ENCODE data around the gene DPM2. TPM values are rescaled to one million over a fixed set of nuclear protein-coding genes. Genes with fewer than 3 reads are reported as not detected.

Gene DPM2
- total and polyA plus RNA-seq, 5 donors = 13.6 to 20.0 (median 16.4) TPM

DNA sequence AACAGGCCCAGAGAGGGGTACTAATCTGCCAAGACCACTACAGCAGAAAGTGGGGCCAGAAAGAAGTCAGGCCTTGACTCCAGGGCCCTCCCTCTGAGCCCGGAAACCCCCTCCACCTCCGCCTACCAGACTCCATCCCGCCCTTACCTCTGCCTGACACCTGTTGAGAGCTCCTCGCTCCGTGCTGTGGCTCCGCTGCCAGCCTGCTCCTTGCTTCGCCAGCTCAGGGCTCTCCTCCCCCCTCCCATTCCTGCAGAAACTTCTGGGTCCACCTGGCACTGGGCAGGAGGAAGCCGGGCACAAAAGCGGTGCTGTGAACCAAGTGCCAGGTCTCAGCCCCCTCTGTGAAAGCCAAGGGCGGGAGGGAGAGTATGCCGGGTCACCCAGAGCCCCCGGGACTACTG lies 31.9 kb downstream of the DPM2 start:
- H3K27ac ChIP-seq (ENCODE audit: low read length) = no peak overlapping the region
- no peak overlapping the region for H3K4me3 ChIP-seq (ENCODE audit: low read length)
- no peaks in the 10 kb centered on the region for H3K9me3 ChIP-seq (ENCODE audit: control insufficient read depth, low read length)
- H3K4me1 ChIP-seq (ENCODE audit: control insufficient read depth, insufficient read depth, low read length) = peaks cover 8% of the 10 kb centered on the region
- no peaks in the 10 kb centered on the region for H3K27me3 ChIP-seq (ENCODE audit: control insufficient read depth, insufficient read depth)
- DNase-seq (peak in 2 of 3 donors; percentile 56 to 67), ATAC-seq (no peak)
- intact Hi-C loops (cut with DNase I) = no loop called here
- 76% methylated on average over 12 of the region's 12 CpGs for WGBS

DNA sequence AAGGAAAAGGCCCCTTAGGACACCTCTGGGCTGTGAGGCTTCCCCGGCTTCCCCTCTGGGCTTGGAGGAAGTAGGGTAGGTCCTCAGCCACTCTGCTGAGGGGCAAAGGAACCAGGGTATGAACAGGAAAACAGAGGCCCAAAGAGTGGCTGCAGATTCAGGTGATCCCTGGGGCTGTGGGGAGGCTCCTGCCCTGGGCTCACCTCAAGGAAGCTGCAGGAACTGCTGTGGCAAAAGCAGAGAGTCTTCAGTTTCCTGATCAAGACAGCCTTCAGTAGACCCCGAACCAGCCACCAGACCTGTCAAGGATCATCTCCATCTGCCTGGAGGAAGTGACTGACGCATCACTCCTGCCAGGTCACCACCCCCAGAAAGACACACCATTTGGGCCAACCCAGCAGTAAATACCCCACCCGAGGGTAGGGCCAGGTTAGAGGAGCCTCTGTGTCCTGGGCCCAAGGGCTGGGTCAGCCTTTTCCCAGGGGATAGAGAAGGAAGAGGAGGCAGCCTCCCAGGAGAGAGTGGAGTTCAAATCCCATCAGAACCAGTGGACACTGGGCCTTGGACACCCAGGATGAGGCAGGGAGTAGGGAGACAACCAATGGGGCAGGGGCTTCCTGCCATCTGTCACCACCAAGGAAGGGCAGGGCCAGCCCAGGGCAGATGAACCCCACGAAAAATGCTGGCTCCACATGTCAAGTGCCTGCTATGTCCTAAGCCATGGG lies 32.5 kb downstream of the DPM2 start:
- H3K4me3 ChIP-seq (ENCODE audit: low read length) = no peak overlapping the region
- H3K27ac ChIP-seq (ENCODE audit: low read length) = peak overlapping the region; percentile 70
- no peak for ATAC-seq
- peak in 2 of 3 donors; percentile 50 for DNase-seq
- H3K9me3 ChIP-seq (ENCODE audit: control insufficient read depth, low read length) = no peaks in the 10 kb centered on the region
- no peaks in the 10 kb centered on the region for H3K27me3 ChIP-seq (ENCODE audit: control insufficient read depth, insufficient read depth)
- WGBS = 60% methylated on average over 5 of the region's 5 CpGs
- intact Hi-C loops (cut with DNase I) = no loop called here
- H3K4me1 ChIP-seq (ENCODE audit: control insufficient read depth, insufficient read depth, low read length) = peaks cover 8% of the 10 kb centered on the region

DNA sequence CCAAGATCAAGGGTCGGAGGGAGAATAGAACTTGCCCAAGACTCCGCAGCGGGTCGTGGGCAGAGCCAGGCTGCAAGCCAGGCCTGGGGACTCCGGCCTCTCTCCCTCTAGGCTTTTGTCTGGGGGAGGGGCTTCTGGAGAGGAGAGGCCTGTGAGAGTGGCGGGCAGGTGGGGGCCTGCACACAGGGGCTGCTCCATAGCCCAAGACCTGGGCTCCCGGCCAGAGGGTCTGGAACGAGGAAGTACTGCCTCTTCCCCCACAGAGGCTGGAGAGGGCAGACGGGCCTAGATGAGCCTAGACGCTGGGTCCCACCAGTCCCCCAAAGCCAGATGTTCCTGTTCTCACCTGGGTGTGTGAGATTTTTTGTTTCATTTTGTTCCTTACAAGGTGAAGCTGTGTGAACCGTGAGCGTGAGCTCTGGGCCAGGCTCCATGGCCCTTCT lies 33.1 kb downstream of the DPM2 start:
- peak; percentile 55 to 85 (median 83) for DNase-seq
- H3K4me3 ChIP-seq (ENCODE audit: low read length) = no peak overlapping the region
- ATAC-seq = peak; percentile 27 to 34
- H3K27me3 ChIP-seq (ENCODE audit: control insufficient read depth, insufficient read depth) = no peaks in the 10 kb centered on the region
- H3K27ac ChIP-seq (ENCODE audit: low read length) = peak overlapping the region; percentile 70
- WGBS = 27% methylated on average over 12 of the region's 12 CpGs
- no peaks in the 10 kb centered on the region for H3K9me3 ChIP-seq (ENCODE audit: control insufficient read depth, low read length)
- intact Hi-C loops (cut with DNase I) = no loop called here
- H3K4me1 ChIP-seq (ENCODE audit: control insufficient read depth, insufficient read depth, low read length) = peaks cover 10% of the 10 kb centered on the region

DNA sequence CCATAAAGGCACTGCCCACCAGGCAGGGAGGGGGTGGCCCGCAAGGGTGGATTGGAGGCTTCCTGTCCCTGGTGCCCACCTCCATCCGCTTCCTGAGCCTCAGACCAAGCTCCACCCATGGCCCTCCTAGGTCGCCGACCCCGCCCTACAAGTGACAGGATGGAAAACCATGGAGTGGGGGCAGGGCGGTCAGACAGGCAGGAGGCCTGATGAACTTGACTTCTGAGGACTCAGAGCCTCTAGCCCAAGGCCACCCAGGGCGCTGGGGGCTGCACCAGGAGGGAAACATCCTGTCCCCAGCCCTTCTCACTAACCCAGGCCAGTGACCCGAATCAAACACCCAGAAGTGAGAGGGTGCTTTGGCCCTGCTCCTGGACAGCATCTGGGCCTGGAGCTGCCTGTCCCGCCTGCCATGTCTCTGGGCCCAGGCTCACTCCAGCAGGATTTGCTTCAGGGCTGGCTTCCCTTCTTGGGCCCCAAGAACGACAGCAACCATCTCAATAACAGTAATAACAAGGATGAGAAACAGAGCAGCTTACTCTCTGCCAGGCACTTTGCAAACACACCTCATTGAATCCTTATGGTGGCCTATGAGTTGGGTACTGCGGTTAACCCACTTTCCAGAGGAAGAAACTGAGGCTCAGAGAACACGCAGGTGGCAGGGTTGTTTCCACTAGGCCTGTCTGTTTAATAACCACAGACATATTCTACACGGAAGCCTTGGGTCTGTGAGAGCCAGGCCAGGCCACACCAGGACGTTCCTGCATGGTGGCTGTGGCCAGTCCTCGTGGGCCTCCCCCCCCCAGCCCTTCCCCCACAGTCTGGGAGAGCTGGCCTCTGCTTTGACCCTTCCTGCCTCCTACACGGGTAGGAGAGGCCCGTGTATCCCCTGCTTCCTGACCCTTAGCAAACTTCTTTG lies 33.8 kb downstream of the DPM2 start:
- no peaks in the 10 kb centered on the region for H3K27me3 ChIP-seq (ENCODE audit: control insufficient read depth, insufficient read depth)
- ATAC-seq (peak; percentile 62 to 83), DNase-seq (peak; percentile 89 to 95 (median 94))
- intact Hi-C loops (cut with DNase I) = no loop called here
- H3K27ac ChIP-seq (ENCODE audit: low read length) = peak overlapping the region; percentile 70
- H3K4me3 ChIP-seq (ENCODE audit: low read length) = no peak overlapping the region
- 33% methylated on average over 17 of the region's 17 CpGs for WGBS
- H3K4me1 ChIP-seq (ENCODE audit: control insufficient read depth, insufficient read depth, low read length) = peaks cover 10% of the 10 kb centered on the region
- H3K9me3 ChIP-seq (ENCODE audit: control insufficient read depth, low read length) = no peaks in the 10 kb centered on the region

DNA sequence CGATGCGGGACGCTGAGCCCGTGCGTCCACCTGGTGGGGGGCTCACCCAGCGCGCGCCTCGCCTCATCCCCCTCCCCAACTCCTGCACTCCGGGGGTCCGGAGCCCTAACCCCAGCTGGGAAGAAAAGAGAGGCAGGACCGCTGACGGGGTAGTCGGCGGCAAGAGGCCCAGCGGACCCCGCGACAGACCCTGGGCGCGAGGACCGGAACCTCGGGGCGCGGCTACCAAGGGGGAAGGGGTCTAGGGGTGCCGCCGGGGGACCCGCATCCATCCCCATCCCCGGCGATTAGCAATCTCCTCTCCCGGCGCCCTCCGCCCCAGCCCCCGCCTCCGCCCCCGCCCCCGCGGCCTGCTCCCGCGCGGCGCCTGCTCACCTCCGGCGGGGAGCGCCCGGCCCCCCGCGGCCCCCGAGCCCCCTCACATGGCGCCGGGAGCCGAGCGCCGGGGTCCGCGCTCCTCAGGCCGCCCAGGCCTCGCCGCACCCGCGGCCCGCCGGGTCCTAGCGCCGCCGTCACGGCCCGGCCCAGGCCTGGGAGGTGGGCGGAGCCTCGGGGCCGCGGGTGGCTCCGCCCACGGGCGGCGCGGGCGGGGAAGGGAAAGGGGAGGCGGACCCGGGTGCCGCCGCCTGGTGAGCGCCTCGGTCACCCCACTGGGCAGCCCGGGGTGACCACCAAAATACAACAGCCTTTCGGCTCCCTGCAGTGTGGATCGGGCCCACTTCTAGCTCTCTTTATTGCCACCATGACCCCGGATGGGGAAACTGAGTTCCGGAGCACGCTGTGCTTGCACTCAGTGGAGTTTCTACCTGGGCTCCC lies 38.3 kb downstream of the DPM2 start, which contains the start of gene ST6GALNAC6:
TSS of gene ST6GALNAC6 (minus strand) at position 476 of the 816 bp plus-strand sequence. CDS start 1,622 bp downstream, outside the sequence.
- H3K9me3 ChIP-seq (ENCODE audit: control insufficient read depth, low read length) = no peaks in the 10 kb centered on the region
- DNase-seq (peak; percentile 81 to 93 (median 93)), ATAC-seq (peak; percentile 72 to 83)
- intact Hi-C loops (cut with DNase I) = no loop called here
- peak within 1 kb of the TSS; percentile 91 for H3K27ac ChIP-seq (ENCODE audit: low read length)
- H3K27me3 ChIP-seq (ENCODE audit: control insufficient read depth, insufficient read depth) = no peaks in the 10 kb centered on the region
- peak within 1 kb of the TSS; percentile 76 for H3K4me3 ChIP-seq (ENCODE audit: low read length)
- peaks cover 20% of the 10 kb centered on the region for H3K4me1 ChIP-seq (ENCODE audit: control insufficient read depth, insufficient read depth, low read length)
- WGBS = under 1% methylated on average over 85 of the region's 89 CpGs

DNA sequence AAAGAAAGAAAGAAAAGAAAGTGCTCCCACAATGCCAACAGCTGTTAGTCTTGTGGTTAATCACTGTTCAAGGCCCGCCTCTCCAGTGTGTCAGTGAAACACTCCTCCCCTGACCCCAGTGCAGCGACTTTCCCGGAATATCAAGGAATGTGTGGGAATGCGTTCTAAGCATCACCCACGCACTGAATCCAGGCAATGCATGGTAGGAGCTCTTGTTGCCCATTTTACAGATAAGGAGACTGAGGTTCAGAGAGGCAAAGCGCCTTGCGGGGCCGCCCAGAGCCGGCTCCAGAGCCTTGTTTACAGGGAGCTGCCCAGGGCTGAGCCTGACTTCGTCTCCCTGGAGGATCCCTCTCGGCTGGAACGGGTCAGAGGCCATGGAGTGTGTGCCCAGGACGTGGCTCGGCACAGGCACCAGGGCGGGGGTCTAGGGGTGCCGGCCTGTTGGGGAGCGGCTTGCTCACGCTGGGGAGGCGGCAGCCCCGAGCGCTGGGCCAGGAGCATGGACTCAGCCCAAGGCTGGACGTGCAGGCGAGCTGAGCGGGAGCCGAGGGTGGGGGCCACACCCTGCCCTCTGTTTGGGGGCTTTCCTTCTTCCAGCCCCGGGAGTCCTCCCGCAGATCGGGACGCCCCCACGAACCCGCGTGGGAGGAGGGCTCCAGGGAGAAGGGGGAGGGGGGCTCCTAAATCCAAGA lies 39.1 kb downstream of the DPM2 start:
- 10% methylated on average over 32 of the region's 32 CpGs for WGBS
- Histone ChIP-seq H3K4me1 (ENCODE audit: control insufficient read depth, insufficient read depth, low read length) (peaks cover 13% of the 10 kb centered on the region), H3K4me3 (ENCODE audit: low read length) (peak overlapping the region; percentile 76), H3K27ac (ENCODE audit: low read length) (peak overlapping the region; percentile 91), H3K9me3 (ENCODE audit: control insufficient read depth, low read length) (no peaks in the 10 kb centered on the region), H3K27me3 (ENCODE audit: control insufficient read depth, insufficient read depth) (no peaks in the 10 kb centered on the region)
- ATAC-seq (peak; percentile 62 to 73), DNase-seq (peak; percentile 73 to 87 (median 85))
- intact Hi-C loops (cut with DNase I) = no loop called here

DNA sequence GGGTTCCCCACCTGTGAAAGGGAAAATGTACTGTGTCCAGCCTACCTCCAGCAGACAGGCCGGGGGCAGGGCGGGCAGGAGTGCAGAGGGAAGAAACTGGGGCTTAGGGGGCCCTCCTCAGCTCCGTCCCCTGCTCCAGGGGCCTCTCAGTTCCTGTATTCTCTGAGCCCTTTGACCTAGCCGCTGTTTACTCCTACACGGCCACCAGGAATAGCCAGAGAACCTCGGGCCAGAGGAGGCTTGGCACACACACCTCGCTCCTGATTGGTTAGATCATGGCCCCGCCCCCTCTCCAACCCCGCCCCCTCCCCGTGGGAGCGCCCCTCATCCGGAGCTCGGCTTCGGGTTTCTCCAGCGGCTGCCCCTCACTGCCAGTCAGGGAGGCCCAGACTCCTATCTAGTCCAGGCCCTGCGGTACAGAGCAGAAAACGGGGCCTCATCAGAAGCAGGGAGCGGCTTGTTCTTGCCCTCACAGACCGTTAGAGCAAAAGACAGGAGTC lies 40.4 kb downstream of the DPM2 start:
- WGBS = 9% methylated on average over 19 of the region's 19 CpGs
- Histone ChIP-seq H3K4me1 (ENCODE audit: control insufficient read depth, insufficient read depth, low read length) (peaks cover 13% of the 10 kb centered on the region), H3K9me3 (ENCODE audit: control insufficient read depth, low read length) (no peaks in the 10 kb centered on the region), H3K27me3 (ENCODE audit: control insufficient read depth, insufficient read depth) (no peaks in the 10 kb centered on the region), H3K4me3 (ENCODE audit: low read length) (peak overlapping the region; percentile 16), H3K27ac (ENCODE audit: low read length) (peak overlapping the region; percentile 92)
- ATAC-seq = peak; percentile 82 to 84
- intact Hi-C loops (cut with DNase I) = no loop called here
- DNase-seq = peak; percentile 84 to 94 (median 94)

DNA sequence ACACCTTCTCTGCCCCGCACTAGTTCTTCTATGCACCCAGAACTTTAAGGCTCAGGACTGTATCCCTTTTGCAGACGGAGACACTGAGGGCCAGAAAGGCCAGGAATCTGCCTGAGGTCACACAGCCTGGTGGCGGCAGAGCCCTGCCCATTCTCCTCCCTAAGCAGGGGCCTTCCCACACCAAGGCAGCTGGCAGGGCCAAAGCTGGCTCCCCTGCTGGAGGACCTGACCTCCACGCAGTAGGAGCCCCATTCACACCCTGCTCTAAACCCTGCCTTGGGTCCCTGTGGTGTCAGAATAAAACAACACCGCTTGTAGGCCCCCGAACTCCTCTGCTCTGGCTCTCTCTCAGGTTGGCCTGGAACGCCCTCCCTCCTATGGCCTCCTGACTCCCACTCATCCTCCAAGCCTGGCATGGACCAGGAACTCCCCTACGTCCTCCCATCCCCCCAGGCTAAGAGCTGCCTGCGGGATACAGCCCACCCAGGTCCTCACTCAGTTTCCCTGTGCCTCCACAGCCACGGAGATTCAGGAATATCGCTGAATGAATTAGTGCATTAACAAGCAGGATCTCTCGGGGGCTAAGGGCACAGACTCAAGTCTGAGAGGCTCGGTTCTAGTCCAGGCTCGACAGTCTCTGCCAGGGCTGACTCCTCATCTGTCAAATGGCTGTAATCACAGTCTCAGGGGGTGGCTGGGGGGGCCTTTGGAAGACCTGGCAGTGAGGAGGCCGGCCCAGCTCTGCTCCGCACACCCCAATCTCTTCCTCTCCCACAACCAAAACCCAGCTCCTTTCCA lies 41.1 kb downstream of the DPM2 start:
- WGBS = 58% methylated on average over 16 of the region's 16 CpGs
- peaks cover 13% of the 10 kb centered on the region for H3K4me1 ChIP-seq (ENCODE audit: control insufficient read depth, insufficient read depth, low read length)
- ATAC-seq = no peak

DNA sequence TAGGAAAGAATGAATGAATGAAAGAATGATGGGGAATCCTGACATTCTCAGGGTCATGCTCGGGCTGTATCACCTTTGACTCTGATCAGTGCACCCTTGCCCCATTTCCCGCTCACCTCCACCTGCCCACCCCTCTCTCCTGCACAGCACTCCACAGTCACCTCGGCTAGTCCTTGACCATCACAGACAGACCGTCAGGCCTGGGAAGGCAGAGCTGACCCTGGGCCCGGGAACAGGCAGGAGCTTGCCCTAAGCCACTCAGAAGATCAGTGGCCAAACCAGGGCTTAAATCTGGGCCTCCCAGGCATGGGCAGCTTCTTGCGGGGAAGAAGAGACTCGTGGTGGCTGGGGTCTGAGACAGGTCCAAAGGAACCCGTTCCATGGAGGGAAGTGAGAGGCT lies 41.8 kb downstream of the DPM2 start:
- no peak overlapping the region for H3K4me3 ChIP-seq (ENCODE audit: low read length)
- H3K9me3 ChIP-seq (ENCODE audit: control insufficient read depth, low read length) = no peaks in the 10 kb centered on the region
- DNase-seq = peak in 2 of 3 donors; percentile 18 to 39
- 92% methylated on average over 8 of the region's 8 CpGs for WGBS
- H3K27ac ChIP-seq (ENCODE audit: low read length) = no peak overlapping the region
- intact Hi-C loops (cut with DNase I) = no loop called here
- ATAC-seq = no peak
- no peaks in the 10 kb centered on the region for H3K27me3 ChIP-seq (ENCODE audit: control insufficient read depth, insufficient read depth)
- H3K4me1 ChIP-seq (ENCODE audit: control insufficient read depth, insufficient read depth, low read length) = peaks cover 13% of the 10 kb centered on the region

More for the DNA sequence above, 41.1 kb downstream of the DPM2 start:
- peak overlapping the region; percentile 16 for H3K4me3 ChIP-seq (ENCODE audit: low read length)
- peak in 2 of 3 donors; percentile 42 to 71 for DNase-seq
- H3K9me3 ChIP-seq (ENCODE audit: control insufficient read depth, low read length) = no peaks in the 10 kb centered on the region
- intact Hi-C loops (cut with DNase I) = no loop called here
- peak overlapping the region; percentile 92 for H3K27ac ChIP-seq (ENCODE audit: low read length)
- H3K27me3 ChIP-seq (ENCODE audit: control insufficient read depth, insufficient read depth) = no peaks in the 10 kb centered on the region
